HepG2 (cell line): ENCODE results near the gene NAV2.

Experiments used
- EHMT2 ChIP-seq: fragments of 200-600 bp; sonication (generic); IDR thresholded peaks from 2 replicates; pipeline ENCODE4 v1.7.0; 2017; ENCODE audit warnings: antibody characterized with exemption, low read depth, low read length, borderline replicate concordance
- ELF4 ChIP-seq: sonication (generic); formaldehyde crosslinking; IDR thresholded peaks from 2 replicates; pipeline ENCODE4 v1.5.0; 2020; ENCODE audit warnings: missing genetic modification reagents, mild to moderate bottlenecking, moderate library complexity, borderline replicate concordance
- ETV5 ChIP-seq: IDR thresholded peaks from 2 replicates; pipeline ENCODE4 v1.6.1; 2018; ENCODE audit warnings: missing biosample characterization, missing genetic modification reagents, inconsistent platforms, borderline replicate concordance
- JUN ChIP-seq: sonication (generic); formaldehyde crosslinking; IDR thresholded peaks from 2 replicates; pipeline ENCODE4 v1.4.0; 2020; ENCODE audit warnings: mild to moderate bottlenecking, missing genetic modification reagents
- RBM39 ChIP-seq: fragments of 200-400 bp; formaldehyde crosslinking; IDR thresholded peaks from one replicate; pipeline ENCODE4 v1.6.1; 2018; ENCODE audit warnings: antibody characterized with exemption, mild to moderate bottlenecking, low read depth, low read length; ENCODE audit not compliant: poor library complexity, severe bottlenecking
- RXRA ChIP-seq: sonication (generic); formaldehyde crosslinking; IDR thresholded peaks from 2 replicates; pipeline ENCODE4 v1.5.1; 2020; ENCODE audit warnings: missing genetic modification reagents
- SMARCC2 ChIP-seq: fragments of 450-650 bp; IDR thresholded peaks from 2 replicates; pipeline ENCODE4 v1.6.1; 2017; ENCODE audit warnings: antibody characterized with exemption, mild to moderate bottlenecking
- TCF12 ChIP-seq, 2 experiments: fragments of 450-650 bp in 1 of 2; sonication (generic) in 1 of 2; formaldehyde crosslinking in 1 of 2; IDR thresholded peaks; 2 replicates each; pipeline versions ENCODE4 v1.6.1 to v1.8.0; 2017 to 2022; ENCODE audit warnings: antibody characterized with exemption in 1 of 2, mild to moderate bottlenecking in 1 of 2, missing genetic modification reagents in 1 of 2, moderate library complexity in 1 of 2
- TF ChIP-seq, protein P1 (sequence below): sonication (generic); formaldehyde crosslinking; IDR thresholded peaks from 2 replicates; pipeline ENCODE4 v1.5.0; 2020; ENCODE audit warnings: mild to moderate bottlenecking, missing genetic modification reagents, moderate library complexity
- TF ChIP-seq, protein P2 (sequence below): sonication (generic); formaldehyde crosslinking; IDR thresholded peaks from 2 replicates; pipeline ENCODE4 v1.4.0; 2020; ENCODE audit warnings: missing genetic modification reagents, borderline replicate concordance
- TF ChIP-seq, protein P3 (sequence below): sonication (generic); formaldehyde crosslinking; conservative IDR thresholded peaks from 2 replicates; pipeline ENCODE4 v1.4.0; 2020; ENCODE audit warnings: missing genetic modification reagents

- TF ChIP-seq, protein P1, sequence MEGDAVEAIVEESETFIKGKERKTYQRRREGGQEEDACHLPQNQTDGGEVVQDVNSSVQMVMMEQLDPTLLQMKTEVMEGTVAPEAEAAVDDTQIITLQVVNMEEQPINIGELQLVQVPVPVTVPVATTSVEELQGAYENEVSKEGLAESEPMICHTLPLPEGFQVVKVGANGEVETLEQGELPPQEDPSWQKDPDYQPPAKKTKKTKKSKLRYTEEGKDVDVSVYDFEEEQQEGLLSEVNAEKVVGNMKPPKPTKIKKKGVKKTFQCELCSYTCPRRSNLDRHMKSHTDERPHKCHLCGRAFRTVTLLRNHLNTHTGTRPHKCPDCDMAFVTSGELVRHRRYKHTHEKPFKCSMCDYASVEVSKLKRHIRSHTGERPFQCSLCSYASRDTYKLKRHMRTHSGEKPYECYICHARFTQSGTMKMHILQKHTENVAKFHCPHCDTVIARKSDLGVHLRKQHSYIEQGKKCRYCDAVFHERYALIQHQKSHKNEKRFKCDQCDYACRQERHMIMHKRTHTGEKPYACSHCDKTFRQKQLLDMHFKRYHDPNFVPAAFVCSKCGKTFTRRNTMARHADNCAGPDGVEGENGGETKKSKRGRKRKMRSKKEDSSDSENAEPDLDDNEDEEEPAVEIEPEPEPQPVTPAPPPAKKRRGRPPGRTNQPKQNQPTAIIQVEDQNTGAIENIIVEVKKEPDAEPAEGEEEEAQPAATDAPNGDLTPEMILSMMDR (CRISPR knock-in tag) = no peak
- TF ChIP-seq TCF12 (IDR thresholded peaks at IDR 0.05) = no peak
- no peak for TF ChIP-seq TCF12 (CRISPR knock-in tag; IDR thresholded peaks at IDR 0.05)
- no peak for TF ChIP-seq JUN
- TF ChIP-seq ETV5 (CRISPR knock-in tag) = no peak
- no peak for TF ChIP-seq SMARCC2
- TF ChIP-seq, protein P2, sequence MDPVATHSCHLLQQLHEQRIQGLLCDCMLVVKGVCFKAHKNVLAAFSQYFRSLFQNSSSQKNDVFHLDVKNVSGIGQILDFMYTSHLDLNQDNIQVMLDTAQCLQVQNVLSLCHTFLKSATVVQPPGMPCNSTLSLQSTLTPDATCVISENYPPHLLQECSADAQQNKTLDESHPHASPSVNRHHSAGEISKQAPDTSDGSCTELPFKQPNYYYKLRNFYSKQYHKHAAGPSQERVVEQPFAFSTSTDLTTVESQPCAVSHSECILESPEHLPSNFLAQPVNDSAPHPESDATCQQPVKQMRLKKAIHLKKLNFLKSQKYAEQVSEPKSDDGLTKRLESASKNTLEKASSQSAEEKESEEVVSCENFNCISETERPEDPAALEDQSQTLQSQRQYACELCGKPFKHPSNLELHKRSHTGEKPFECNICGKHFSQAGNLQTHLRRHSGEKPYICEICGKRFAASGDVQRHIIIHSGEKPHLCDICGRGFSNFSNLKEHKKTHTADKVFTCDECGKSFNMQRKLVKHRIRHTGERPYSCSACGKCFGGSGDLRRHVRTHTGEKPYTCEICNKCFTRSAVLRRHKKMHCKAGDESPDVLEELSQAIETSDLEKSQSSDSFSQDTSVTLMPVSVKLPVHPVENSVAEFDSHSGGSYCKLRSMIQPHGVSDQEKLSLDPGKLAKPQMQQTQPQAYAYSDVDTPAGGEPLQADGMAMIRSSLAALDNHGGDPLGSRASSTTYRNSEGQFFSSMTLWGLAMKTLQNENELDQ (CRISPR knock-in tag) = no peak
- TF ChIP-seq EHMT2 = no peak
- no peak for TF ChIP-seq ELF4 (CRISPR knock-in tag)
- TF ChIP-seq, protein P3, sequence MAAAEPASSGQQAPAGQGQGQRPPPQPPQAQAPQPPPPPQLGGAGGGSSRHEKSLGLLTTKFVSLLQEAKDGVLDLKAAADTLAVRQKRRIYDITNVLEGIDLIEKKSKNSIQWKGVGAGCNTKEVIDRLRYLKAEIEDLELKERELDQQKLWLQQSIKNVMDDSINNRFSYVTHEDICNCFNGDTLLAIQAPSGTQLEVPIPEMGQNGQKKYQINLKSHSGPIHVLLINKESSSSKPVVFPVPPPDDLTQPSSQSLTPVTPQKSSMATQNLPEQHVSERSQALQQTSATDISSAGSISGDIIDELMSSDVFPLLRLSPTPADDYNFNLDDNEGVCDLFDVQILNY (CRISPR knock-in tag) = no peak
- TF ChIP-seq RXRA (CRISPR knock-in tag) = no peak
- TF ChIP-seq RBM39 = no peak
Measured at GRCh38 chr11:19832086-19832750, 119.6 kb downstream of the NAV2 start.
